Neuronal stem cell (in vitro differentiated cells): ENCODE results near the gene ABCA13.

Experiments
- DNase-seq: peaks from one replicate; pipeline ENCODE4 v3.0.0-alpha.2; 2013; ENCODE audit warnings: low spot score
- H2AFZ ChIP-seq: one replicate; pipeline ENCODE4 v1.6.1; 2013; ENCODE audit warnings: mild to moderate bottlenecking, low read length, inconsistent platforms
- H2AK5ac ChIP-seq: 2 replicates; pipeline ENCODE4 v1.6.1; 2013; ENCODE audit warnings: low read depth, mild to moderate bottlenecking, inconsistent platforms, low read length, moderate library complexity, mixed read lengths
- H2BK120ac ChIP-seq: 2 replicates; pipeline ENCODE4 v1.6.1; 2013; ENCODE audit warnings: low read depth, mild to moderate bottlenecking, inconsistent platforms, low read length, moderate library complexity, mixed read lengths
- H2BK12ac ChIP-seq: one replicate; pipeline ENCODE4 v1.6.1; 2013; ENCODE audit warnings: low read length, inconsistent platforms
- H2BK15ac ChIP-seq: 2 replicates; pipeline ENCODE4 v1.6.1; 2013; ENCODE audit warnings: mild to moderate bottlenecking, low read length, inconsistent platforms, mixed read lengths
- H2BK5ac ChIP-seq: one replicate; pipeline ENCODE4 v1.6.1; 2013; ENCODE audit warnings: inconsistent platforms, mild to moderate bottlenecking, low read length, moderate library complexity
- H3K14ac ChIP-seq: one replicate; pipeline ENCODE4 v1.6.1; 2013; ENCODE audit warnings: low read length, inconsistent platforms
- H3K18ac ChIP-seq: 2 replicates; pipeline ENCODE4 v1.6.1; 2013; ENCODE audit warnings: low read length, inconsistent platforms
- H3K23ac ChIP-seq: 2 replicates; pipeline ENCODE4 v1.6.1; 2013; ENCODE audit warnings: low read depth, mild to moderate bottlenecking, mixed read lengths, low read length, inconsistent platforms; ENCODE audit not compliant: poor library complexity
- H3K27ac ChIP-seq: replicated peaks from 3 replicates; pipeline ENCODE4 v1.5.1; 2013; ENCODE audit warnings: low read length, inconsistent platforms
- H3K27me3 ChIP-seq, 3 experiments: 2 replicates each; pipeline ENCODE4 v1.6.1; 2013; ENCODE audit warnings: low read length in 3 of 3, mild to moderate bottlenecking in 2 of 3, inconsistent platforms in 1 of 3, low read depth in 1 of 3, mixed read lengths in 1 of 3, moderate library complexity in 1 of 3; ENCODE audit not compliant: control insufficient read depth in 3 of 3, insufficient read depth in 3 of 3
- H3K36me3 ChIP-seq, 2 donors: replicated peaks in 1 of 2; 2 replicates each; pipeline ENCODE4 v1.6.1; 2013; ENCODE audit warnings: low read length in 2 of 2; ENCODE audit not compliant: control insufficient read depth in 2 of 2, insufficient read depth in 2 of 2
- H3K4ac ChIP-seq: 2 replicates; pipeline ENCODE4 v1.6.1; 2013; ENCODE audit warnings: inconsistent platforms, mild to moderate bottlenecking, low read length, moderate library complexity
- H3K4me1 ChIP-seq, 2 donors: 1 replicate in 1 of 2; 2 replicates in 1 of 2; pipeline ENCODE4 v1.6.1; 2013; ENCODE audit warnings: low read length in 2 of 2, low read depth in 1 of 2; ENCODE audit not compliant: control insufficient read depth in 2 of 2, insufficient read depth in 1 of 2
- H3K4me2 ChIP-seq: one replicate; pipeline ENCODE4 v1.6.1; 2013; ENCODE audit warnings: mild to moderate bottlenecking, low read length, inconsistent platforms; ENCODE audit not compliant: insufficient read depth, poor library complexity, severe bottlenecking
- H3K4me3 ChIP-seq, 2 donors: 2 replicates each; pipeline ENCODE4 v1.5.1; 2013; ENCODE audit warnings: low read length in 2 of 2, mild to moderate bottlenecking in 2 of 2, inconsistent platforms in 1 of 2, moderate library complexity in 1 of 2
- H3K79me1 ChIP-seq: one replicate; pipeline ENCODE4 v1.6.1; 2013; ENCODE audit warnings: low read depth, mild to moderate bottlenecking, inconsistent platforms, low read length, moderate library complexity
- H3K9ac ChIP-seq: one replicate; pipeline ENCODE4 v1.6.1; 2013; ENCODE audit warnings: mild to moderate bottlenecking, low read depth, low read length, inconsistent platforms; ENCODE audit not compliant: poor library complexity
- H3K9me3 ChIP-seq, 2 donors: replicated peaks in 1 of 2; 2 replicates each; pipeline versions ENCODE3 to v1.6.1; 2013; ENCODE audit warnings: low read length in 2 of 2, mild to moderate bottlenecking in 2 of 2, inconsistent platforms in 1 of 2, low read depth in 1 of 2, mixed read lengths in 1 of 2, moderate library complexity in 1 of 2; ENCODE audit not compliant: control insufficient read depth in 2 of 2, insufficient read depth in 1 of 2
- H4K8ac ChIP-seq: one replicate; pipeline ENCODE4 v1.6.1; 2013; ENCODE audit warnings: low read depth, mild to moderate bottlenecking, inconsistent platforms, low read length, moderate library complexity
- H4K91ac ChIP-seq: one replicate; pipeline ENCODE4 v1.6.1; 2013; ENCODE audit warnings: low read length, low read depth, mild to moderate bottlenecking, inconsistent platforms; ENCODE audit not compliant: poor library complexity
- WGBS, 2 donors: extraction: QIAGEN DNeasy Blood & Tissue Kit; methylation state at CpG; one replicate each; pipeline ENCODE4 v1.1.7; 2013; ENCODE audit warnings: missing lambda C conversion rate in 2 of 2, mixed read lengths in 1 of 2; ENCODE audit not compliant: insufficient read length in 2 of 2, insufficient replicate concordance in 1 of 2; ENCODE audit errors: extremely low coverage in 2 of 2; 5-methylcytosine and 5-hydroxymethylcytosine counted together

ABCA13 gene

DNA sequence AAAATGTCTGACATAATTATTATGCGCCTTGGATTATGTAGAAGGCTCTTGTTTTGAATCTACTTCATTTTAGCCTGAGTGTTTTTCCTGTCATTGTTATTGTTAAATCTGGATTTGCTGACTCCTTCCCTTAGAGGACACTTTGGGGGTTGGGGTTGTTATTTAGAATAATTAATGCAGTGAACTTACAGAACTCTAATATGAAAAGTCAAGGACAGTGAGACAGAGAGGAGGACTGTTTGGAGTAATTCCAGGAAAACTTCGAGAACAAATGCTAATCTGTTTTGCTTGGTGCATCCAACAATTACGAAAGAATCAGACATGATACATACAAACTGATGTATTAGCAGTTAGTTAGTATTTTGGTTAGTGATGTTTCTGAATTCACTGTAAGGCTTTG, 146.1 kb downstream of the ABCA13 start:
- Histone ChIP-seq H2BK12ac (no peak overlapping the region), H3K27ac (no peak overlapping the region), H3K4me3 (no peak overlapping the region), H4K91ac (no peak overlapping the region), H3K4ac (no peak overlapping the region), H3K79me1 (no peaks in the 10 kb centered on the region), H4K8ac (no peak overlapping the region), H3K9ac (no peak overlapping the region), H3K18ac (no peak overlapping the region), H3K4me2 (no peak overlapping the region), H3K36me3 (no peaks in the 10 kb centered on the region), H2BK5ac (no peak overlapping the region), H2AFZ (no peak overlapping the region), H2AK5ac (no peak overlapping the region), H3K27me3 (no peaks in the 10 kb centered on the region), H2BK15ac (no peak overlapping the region), H2BK120ac (no peak overlapping the region), H3K4me1 (no peaks in the 10 kb centered on the region), H3K23ac (no peak overlapping the region), H3K9me3 (no peaks in the 10 kb centered on the region), H3K14ac (no peak overlapping the region)
- DNase-seq: no peak
- no CpG with 5 or more reads among the region's 3 CpGs for WGBS, 2 donors

DNA sequence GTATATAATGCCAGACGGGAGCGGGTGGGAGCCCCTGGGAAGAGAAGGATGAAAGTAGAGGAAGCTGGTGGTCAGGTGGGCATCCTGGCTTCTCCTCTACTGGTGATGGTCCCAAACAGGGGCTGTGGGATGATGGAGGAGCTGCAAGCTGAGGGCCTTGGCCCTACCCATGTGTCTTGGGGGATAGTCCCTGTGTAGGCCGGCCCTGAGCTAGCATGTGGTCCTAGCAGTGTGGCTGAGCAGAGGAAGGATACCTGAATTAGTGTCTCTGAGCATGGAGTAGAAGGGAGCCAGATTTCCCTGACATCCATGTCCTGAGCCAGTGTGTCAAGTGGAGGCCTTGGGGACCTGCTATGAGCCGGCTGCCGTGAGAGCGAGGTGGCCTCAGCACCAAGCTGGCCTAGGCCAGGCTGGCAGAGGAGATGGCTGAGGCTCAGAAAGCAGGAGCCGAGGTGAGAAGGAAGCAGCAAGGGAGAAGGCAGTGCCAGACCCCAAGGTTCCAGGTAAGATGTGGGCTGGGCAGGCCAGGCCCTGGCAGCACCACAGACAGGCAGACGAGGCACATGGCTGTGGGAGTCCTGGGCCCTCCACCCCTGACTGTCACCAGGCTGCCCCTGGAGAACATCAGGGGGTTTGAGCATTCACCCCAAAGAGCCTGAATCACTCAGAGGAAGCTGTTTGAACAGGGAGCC, 150.2 kb downstream of the ABCA13 start:
- Histone ChIP-seq H2BK5ac (peak overlapping the region; percentile 39), H2AFZ (no peak overlapping the region), H3K14ac (no peak overlapping the region), H3K4ac (no peak overlapping the region), H3K79me1 (no peaks in the 10 kb centered on the region), H3K18ac (peak overlapping the region; percentile 80), H2BK120ac (no peak overlapping the region), H2AK5ac (peak overlapping the region; percentile 22), H2BK12ac (no peak overlapping the region), H3K36me3 (no peaks in the 10 kb centered on the region), H4K91ac (no peak overlapping the region), H3K4me3 (no peak overlapping the region), H4K8ac (no peak overlapping the region), H3K4me2 (no peak overlapping the region), H3K9ac (peak overlapping the region; percentile 7), H3K23ac (no peak overlapping the region), H3K9me3 (peaks cover 0 to 5% of the 10 kb centered on the region in 2 donors), H3K27me3 (no peaks in the 10 kb centered on the region), H3K4me1 (no peaks in the 10 kb centered on the region), H2BK15ac (peak overlapping the region; percentile 42), H3K27ac (no peak overlapping the region)
- no peak for DNase-seq
- WGBS, 2 donors: no CpG with 5 or more reads among the region's 8 CpGs

DNA sequence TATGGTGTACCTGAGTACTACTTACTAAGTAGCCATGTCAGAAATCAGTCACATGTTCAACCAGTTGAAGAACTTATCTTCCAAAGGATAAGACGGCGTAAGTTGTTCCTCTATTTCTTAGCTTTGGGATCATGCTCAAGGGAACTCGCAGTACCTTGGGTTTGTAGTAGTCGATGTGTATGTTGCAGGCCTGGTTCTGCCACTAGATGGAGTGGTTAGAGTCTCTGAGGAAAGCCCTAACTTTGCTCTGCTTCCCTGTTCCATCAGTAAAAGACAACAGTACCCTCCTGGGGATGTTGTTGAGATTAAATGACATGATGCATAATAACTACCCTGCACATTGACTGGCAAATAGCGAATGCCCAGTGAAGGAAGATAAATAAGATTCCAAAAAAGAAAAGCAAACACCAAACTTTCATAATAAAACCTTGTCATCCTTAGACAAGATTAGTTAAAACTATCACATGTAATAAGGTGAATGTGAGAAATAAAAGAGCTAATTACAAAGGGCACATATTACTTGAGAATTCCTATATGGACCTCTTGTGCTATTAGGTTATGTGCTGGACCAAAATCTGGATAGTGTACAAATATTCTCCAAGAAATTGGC, 165.9 kb downstream of the ABCA13 start:
- Histone ChIP-seq H4K91ac (no peak overlapping the region), H3K4ac (no peak overlapping the region), H3K18ac (no peak overlapping the region), H3K14ac (no peak overlapping the region), H3K9ac (no peak overlapping the region), H3K4me2 (no peak overlapping the region), H3K79me1 (no peaks in the 10 kb centered on the region), H3K9me3 (no peaks in the 10 kb centered on the region), H3K4me3 (no peak overlapping the region), H3K4me1 (no peaks in the 10 kb centered on the region), H3K27ac (no peak overlapping the region), H2BK15ac (no peak overlapping the region), H2BK120ac (no peak overlapping the region), H2BK12ac (no peak overlapping the region), H4K8ac (no peak overlapping the region), H3K23ac (no peak overlapping the region), H2AK5ac (no peak overlapping the region), H2AFZ (no peak overlapping the region), H2BK5ac (no peak overlapping the region), H3K36me3 (no peaks in the 10 kb centered on the region), H3K27me3 (no peaks in the 10 kb centered on the region)
- no CpG with 5 or more reads among the region's 5 CpGs for WGBS, 2 donors
- peak; percentile 15 for DNase-seq

DNA sequence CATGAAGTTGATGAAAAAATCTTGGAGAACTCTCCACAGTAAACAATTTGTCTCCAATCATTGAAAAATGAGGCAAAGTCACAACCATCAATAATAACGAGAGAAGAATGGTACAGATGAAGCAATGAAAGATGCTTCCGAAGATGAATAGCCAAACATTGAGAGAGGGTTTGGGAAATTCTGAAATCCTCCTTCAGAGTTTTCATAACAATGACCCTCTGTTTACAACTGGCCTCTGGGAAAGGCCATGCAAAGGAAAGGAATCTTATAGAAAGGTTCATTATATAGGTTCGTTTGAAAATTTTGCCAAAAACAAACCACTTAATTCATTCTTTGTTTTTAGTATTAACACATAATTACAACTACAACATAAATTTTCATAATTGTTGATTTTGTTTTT, 166.5 kb downstream of the ABCA13 start:
- H2AFZ ChIP-seq: no peak overlapping the region
- no peak overlapping the region for H2BK120ac ChIP-seq
- no peak overlapping the region for H4K91ac ChIP-seq
- no peak overlapping the region for H2AK5ac ChIP-seq
- H3K27ac ChIP-seq: no peak overlapping the region
- WGBS, 2 donors: no CpG with 5 or more reads among the region's 3 CpGs
- H3K18ac ChIP-seq: no peak overlapping the region
- H3K14ac ChIP-seq: no peak overlapping the region
- H3K9ac ChIP-seq: no peak overlapping the region
- H2BK15ac ChIP-seq: no peak overlapping the region
- H3K27me3 ChIP-seq: no peaks in the 10 kb centered on the region
- H3K4me1 ChIP-seq: no peaks in the 10 kb centered on the region
- no peak overlapping the region for H3K4me2 ChIP-seq
- H3K79me1 ChIP-seq: no peaks in the 10 kb centered on the region
- H2BK12ac ChIP-seq: no peak overlapping the region
- H3K4me3 ChIP-seq: no peak overlapping the region
- no peaks in the 10 kb centered on the region for H3K36me3 ChIP-seq
- no peak overlapping the region for H3K4ac ChIP-seq
- no peak overlapping the region for H3K23ac ChIP-seq
- DNase-seq: no peak
- no peaks in the 10 kb centered on the region for H3K9me3 ChIP-seq
- no peak overlapping the region for H4K8ac ChIP-seq
- no peak overlapping the region for H2BK5ac ChIP-seq
